ENCODE measurements around the gene PIK3C2G. TPM values are rescaled to one million over a fixed set of nuclear protein-coding genes. Genes with fewer than 3 reads are reported as not detected.

The PIK3C2G gene
- total and polyA plus RNA-seq, 2 of the 13 experiments (the other 11 are each of a cell fraction or from before 2014, with no cell fraction given), result not detected

DNA sequence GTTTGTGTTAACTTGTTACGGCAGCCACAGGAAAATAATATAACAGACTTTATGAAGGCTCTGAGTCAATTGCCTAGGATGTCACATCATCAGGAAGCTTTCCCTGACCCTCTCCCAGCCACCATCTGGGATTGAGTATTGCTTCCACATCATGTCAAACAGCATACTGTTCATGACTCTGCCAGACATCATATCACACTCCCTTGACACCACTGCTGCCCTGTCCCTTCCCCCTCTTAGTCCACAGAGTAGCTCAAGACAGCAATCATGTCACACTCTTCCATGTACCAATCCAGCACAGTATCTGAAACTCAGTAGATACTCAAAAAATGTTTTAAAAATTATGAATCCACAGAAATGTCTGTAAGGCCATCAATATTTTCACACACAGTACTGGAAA lies 168.0 kb downstream of the PIK3C2G start (continued):
- TF ChIP-seq, protein P1, sequence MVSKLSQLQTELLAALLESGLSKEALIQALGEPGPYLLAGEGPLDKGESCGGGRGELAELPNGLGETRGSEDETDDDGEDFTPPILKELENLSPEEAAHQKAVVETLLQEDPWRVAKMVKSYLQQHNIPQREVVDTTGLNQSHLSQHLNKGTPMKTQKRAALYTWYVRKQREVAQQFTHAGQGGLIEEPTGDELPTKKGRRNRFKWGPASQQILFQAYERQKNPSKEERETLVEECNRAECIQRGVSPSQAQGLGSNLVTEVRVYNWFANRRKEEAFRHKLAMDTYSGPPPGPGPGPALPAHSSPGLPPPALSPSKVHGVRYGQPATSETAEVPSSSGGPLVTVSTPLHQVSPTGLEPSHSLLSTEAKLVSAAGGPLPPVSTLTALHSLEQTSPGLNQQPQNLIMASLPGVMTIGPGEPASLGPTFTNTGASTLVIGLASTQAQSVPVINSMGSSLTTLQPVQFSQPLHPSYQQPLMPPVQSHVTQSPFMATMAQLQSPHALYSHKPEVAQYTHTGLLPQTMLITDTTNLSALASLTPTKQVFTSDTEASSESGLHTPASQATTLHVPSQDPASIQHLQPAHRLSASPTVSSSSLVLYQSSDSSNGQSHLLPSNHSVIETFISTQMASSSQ (IDR thresholded peaks at IDR 0.05; ENCODE audit: low read depth), result no peak
- TF ChIP-seq, protein P1 (CRISPR knock-in tag; IDR thresholded peaks at IDR 0.05; ENCODE audit: borderline replicate concordance), result no peak
- TF ChIP-seq ATF6 (CRISPR knock-in tag; conservative IDR thresholded peaks at IDR 0.05) (no peak), NFRKB (IDR thresholded peaks at IDR 0.05) (no peak), ZNF343 (CRISPR knock-in tag; IDR thresholded peaks at IDR 0.05) (no peak), CBFB (CRISPR knock-in tag; IDR thresholded peaks at IDR 0.05) (no peak), SALL1 (CRISPR knock-in tag; IDR thresholded peaks at IDR 0.05) (no peak), PRPF4 (IDR thresholded peaks at IDR 0.05; ENCODE audit: low read depth, low read length, poor library complexity, severe bottlenecking) (no peak), ZNF101 (CRISPR knock-in tag; IDR thresholded peaks at IDR 0.05; ENCODE audit: borderline replicate concordance, low read depth) (no peak), SRY (CRISPR knock-in tag; IDR thresholded peaks at IDR 0.05) (no peak)
- TF ChIP-seq, protein P2, sequence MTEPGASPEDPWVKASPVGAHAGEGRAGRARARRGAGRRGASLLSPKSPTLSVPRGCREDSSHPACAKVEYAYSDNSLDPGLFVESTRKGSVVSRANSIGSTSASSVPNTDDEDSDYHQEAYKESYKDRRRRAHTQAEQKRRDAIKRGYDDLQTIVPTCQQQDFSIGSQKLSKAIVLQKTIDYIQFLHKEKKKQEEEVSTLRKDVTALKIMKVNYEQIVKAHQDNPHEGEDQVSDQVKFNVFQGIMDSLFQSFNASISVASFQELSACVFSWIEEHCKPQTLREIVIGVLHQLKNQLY (CRISPR knock-in tag; IDR thresholded peaks at IDR 0.05), result no peak
